ENCODE results near the gene SPIRE2. TPM values are rescaled to one million over a fixed set of nuclear protein-coding genes. Genes with fewer than 3 reads are reported as not detected.

SPIRE2 gene
- total RNA-seq, 2 donors from 2014 or later, result 2.0 TPM; not detected in 1

DNA sequence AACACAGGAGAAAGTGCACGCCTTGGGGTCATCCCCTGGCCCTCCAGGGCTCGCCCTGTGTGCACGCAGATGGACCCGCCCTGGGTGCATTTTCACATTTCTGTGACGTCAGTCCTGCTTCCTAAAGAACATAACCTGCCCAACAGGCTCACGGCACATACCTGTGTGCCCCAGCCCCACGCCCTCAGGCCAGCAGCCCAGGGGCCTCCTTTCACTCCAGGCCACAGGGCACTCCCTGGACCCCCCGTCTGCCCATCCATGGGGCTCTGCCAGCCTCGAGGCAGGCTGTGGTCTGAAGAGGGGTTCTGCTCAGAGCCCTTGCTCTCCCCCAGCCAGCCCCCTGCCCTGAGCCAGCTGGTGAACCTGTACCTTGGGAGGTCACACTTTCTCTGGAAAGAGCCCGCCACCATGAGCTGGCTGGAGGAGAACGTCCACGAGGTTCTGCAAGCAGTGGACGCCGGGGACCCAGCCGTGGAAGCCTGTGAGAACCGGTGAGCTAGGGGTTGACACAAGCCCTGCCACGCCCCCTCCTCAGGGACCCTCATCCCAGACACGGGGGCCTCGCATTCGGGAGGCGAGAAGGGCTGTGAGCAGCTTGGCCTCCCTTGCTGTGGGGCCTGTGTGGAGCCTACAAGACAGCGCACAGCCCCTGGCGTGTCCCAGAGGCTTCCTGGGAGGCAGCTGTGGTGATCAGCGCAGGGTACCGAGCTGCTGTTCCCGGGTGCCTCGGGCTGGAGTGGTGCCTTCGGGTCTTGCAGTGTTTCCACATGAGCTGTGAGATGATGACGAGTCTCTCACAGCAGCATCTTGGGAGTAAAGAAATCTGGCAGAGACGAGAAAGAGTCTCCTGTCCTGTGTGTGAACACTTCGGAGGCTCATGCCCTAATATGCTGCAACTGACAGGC, 76.6 kb downstream of the SPIRE2 start:
- Histone ChIP-seq H3K36me3 (peaks cover 55% of the 10 kb centered on the region), H3K9me3 (no peaks in the 10 kb centered on the region), H3K27ac (no peak overlapping the region), H3K27me3 (replicated peaks; ENCODE audit: insufficient read depth) (no peaks in the 10 kb centered on the region), H3K4me3 (no peak overlapping the region), H3K4me1 (ENCODE audit: control insufficient read depth in 1 of 2, low read depth in 2 of 2) (no peaks in the 10 kb centered on the region)
- ATAC-seq (ENCODE audit: insufficient number of reproducible peaks, low FRiP score, low read depth), result no peak
- DNase-seq (ENCODE audit: low spot score), result no peak
- TF ChIP-seq, protein P1, sequence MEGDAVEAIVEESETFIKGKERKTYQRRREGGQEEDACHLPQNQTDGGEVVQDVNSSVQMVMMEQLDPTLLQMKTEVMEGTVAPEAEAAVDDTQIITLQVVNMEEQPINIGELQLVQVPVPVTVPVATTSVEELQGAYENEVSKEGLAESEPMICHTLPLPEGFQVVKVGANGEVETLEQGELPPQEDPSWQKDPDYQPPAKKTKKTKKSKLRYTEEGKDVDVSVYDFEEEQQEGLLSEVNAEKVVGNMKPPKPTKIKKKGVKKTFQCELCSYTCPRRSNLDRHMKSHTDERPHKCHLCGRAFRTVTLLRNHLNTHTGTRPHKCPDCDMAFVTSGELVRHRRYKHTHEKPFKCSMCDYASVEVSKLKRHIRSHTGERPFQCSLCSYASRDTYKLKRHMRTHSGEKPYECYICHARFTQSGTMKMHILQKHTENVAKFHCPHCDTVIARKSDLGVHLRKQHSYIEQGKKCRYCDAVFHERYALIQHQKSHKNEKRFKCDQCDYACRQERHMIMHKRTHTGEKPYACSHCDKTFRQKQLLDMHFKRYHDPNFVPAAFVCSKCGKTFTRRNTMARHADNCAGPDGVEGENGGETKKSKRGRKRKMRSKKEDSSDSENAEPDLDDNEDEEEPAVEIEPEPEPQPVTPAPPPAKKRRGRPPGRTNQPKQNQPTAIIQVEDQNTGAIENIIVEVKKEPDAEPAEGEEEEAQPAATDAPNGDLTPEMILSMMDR (IDR thresholded peaks at IDR 0.05), result no peak

DNA sequence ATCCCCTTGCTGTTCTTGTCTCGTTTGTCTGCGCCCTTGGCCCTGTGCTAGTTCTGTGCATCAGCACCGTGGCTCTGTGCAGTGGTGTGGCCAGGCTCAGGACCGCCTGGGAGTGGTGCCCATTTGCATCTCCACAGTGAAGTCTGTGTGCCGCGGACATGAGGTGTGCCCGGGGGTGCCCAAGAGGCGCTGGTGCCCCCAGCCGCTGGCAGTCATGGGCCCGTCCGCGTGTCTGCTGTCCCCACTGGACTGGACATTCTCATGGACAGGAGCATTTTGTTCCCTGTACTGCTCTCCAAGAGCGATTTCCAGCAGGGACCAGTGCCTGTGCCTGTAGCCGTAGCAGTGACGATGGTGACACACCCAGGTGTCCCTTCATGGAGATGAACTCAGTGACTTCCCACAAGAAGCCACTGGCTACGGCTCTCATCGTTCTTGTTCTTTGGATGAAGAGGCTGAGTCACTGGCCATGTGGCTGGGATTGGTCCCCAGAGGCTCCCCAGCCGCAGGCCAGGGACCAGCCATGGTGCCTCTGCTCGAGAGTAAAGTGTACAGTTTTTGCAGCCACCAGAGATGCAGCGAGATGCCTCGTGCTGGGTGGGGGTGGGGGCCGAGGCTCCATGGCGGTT, 77.3 kb downstream of the SPIRE2 start:
- Histone ChIP-seq H3K27ac (no peak overlapping the region), H3K4me1 (ENCODE audit: control insufficient read depth in 1 of 2, low read depth in 2 of 2) (no peaks in the 10 kb centered on the region), H3K36me3 (peaks cover 50% of the 10 kb centered on the region), H3K9me3 (no peaks in the 10 kb centered on the region), H3K4me3 (no peak overlapping the region), H3K27me3 (replicated peaks; ENCODE audit: insufficient read depth) (no peaks in the 10 kb centered on the region)
- TF ChIP-seq, protein P1 (IDR thresholded peaks at IDR 0.05), result no peak
- no peak for DNase-seq (ENCODE audit: low spot score)
- no peak for ATAC-seq (ENCODE audit: insufficient number of reproducible peaks, low FRiP score, low read depth)

DNA sequence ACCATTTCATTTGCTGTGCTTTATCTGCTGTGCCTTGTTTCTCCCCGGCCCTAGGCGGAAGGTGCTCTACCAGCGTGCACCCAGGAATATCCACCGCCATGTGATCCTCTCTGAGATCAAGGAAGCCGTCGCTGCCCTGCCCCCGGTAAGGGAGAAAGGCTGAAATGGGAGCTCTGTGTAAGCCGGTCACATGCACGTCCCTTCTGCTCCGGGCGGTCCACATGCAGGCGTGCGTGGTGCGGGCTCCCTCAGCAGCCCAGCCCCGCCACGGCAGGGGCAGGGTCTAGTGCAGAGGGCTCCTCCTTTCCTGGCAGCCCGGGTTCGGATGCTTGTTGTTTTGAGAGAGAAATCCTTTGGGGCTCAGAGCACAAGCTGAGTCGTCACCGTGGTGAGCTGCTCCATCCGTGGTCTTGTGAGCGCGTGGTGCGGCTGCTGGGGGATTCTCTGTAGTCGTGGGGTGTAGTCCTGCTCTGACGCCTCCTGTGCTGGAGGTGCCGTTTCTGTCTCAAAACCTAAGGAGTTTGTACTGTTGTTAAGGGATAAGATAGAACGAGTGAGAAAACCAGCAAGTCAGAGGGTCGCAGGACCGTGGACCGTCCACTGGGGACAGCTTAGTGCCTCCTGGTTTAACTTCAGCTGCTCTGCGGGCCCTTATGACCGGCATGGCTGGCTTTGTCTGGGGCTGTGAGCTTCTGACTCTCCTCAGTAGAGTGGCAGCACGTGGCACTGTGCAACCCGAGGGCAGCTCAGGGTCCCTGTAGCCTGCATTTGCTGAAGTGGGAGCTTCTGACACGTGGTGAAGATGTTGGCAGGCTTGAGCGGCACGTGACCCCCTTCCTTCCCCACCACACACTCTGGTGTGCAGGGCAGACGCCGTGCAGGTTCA, 78.1 kb downstream of the SPIRE2 start:
- H3K27me3 ChIP-seq (replicated peaks; ENCODE audit: insufficient read depth), result no peaks in the 10 kb centered on the region
- no peaks in the 10 kb centered on the region for H3K9me3 ChIP-seq
- no peak for ATAC-seq (ENCODE audit: insufficient number of reproducible peaks, low FRiP score, low read depth)
- no peaks in the 10 kb centered on the region for H3K4me1 ChIP-seq (ENCODE audit: control insufficient read depth in 1 of 2, low read depth in 2 of 2)
- no peak for DNase-seq (ENCODE audit: low spot score)
- TF ChIP-seq, protein P1 (IDR thresholded peaks at IDR 0.05), result no peak
- H3K4me3 ChIP-seq, result no peak overlapping the region
- H3K36me3 ChIP-seq, result peaks cover 48% of the 10 kb centered on the region
- no peak overlapping the region for H3K27ac ChIP-seq

DNA sequence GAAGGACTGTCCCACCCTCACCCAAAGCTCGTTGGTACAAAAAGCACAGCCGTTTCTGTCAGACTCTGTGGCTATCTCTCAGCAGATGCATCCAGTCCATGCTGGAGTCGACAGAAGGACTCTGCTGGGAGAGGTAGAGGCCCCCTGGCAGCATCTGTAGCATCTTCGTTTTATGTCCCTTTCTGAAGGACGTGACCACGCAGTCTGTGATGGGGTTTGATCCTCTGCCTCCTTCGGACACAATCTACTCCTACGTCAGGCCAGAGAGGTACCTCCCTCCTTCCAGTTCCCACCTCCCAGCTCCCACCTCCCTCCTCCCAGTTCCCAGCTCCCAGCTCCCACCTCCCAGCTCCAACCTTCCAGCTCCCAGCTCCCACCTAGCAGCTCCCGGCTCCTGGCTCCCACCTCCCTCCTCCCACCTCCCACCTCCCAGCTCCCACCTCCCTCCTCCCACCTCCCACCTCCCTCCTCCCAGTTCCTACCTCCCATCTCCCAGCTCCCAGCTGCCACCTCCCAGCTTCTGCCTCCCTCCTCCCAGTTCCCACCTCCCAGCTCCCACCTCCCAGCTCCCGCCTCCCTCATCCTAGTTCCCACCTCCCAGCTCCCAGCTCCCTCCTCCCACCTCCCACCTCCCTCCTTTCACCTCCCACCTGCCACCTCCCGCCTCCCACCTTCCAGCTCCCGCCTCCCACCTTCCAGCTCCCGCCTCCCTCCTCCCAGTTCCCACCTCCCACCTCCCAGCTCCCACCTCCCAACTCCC, 79.0 kb downstream of the SPIRE2 start:
- no peaks in the 10 kb centered on the region for H3K4me1 ChIP-seq (ENCODE audit: control insufficient read depth in 1 of 2, low read depth in 2 of 2)
- DNase-seq (ENCODE audit: low spot score), result no peak
- H3K27me3 ChIP-seq (replicated peaks; ENCODE audit: insufficient read depth), result no peaks in the 10 kb centered on the region
- no peak overlapping the region for H3K4me3 ChIP-seq
- H3K9me3 ChIP-seq, result no peaks in the 10 kb centered on the region
- H3K36me3 ChIP-seq, result peaks cover 49% of the 10 kb centered on the region
- H3K27ac ChIP-seq, result no peak overlapping the region
- ATAC-seq (ENCODE audit: insufficient number of reproducible peaks, low FRiP score, low read depth), result no peak
- TF ChIP-seq, protein P1 (IDR thresholded peaks at IDR 0.05), result no peak
